ENCODE measurements around the gene SLC4A3. TPM values are rescaled to one million over a fixed set of nuclear protein-coding genes. Genes with fewer than 3 reads are reported as not detected.

Gene SLC4A3
- total and polyA plus RNA-seq, 2 donors (not counting 3 experiments of a cell fraction or from before 2014, with no cell fraction given), result 0.29 to 0.35 TPM

DNA sequence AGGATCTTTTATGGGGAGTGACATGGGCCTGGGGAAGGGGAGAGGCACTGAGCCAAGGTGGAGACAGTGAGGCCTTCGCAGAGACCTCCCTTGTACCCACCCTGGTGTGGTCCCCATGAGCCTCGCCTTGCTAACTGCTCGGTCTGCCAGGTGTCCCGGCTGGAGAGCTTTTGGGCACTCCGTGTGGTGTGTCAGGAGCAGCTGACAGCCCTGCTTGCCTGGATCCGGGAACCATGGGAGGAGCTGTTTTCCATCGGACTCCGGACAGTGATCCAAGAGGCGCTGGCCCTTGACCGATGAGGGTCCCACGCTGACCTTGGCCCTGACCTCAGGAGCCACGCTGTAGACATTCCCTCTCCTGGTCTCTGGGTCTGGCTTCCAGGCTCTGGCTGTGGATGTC lies 11.5 kb upstream of the SLC4A3 start:
- H3K9me1 ChIP-seq (replicated peaks; ENCODE audit: control insufficient read depth, extremely low read depth, insufficient read depth, low read length), result no peaks in the 10 kb centered on the region
- H3K4me2 ChIP-seq (ENCODE audit: insufficient read depth, low read length), result no peak overlapping the region
- H3K9me3 ChIP-seq (replicated peaks; ENCODE audit: control insufficient read depth, insufficient read depth, low read length), result no peaks in the 10 kb centered on the region
- peaks cover 0 to 1% of the 10 kb centered on the region in 2 experiments for H3K27me3 ChIP-seq (ENCODE audit: control insufficient read depth in 2 of 2, insufficient read depth in 2 of 2, low read length in 2 of 2)
- no peak for TF ChIP-seq FOS (IDR thresholded peaks at IDR 0.05; ENCODE audit: borderline replicate concordance, insufficient read depth, low read length)
- no peak for TF ChIP-seq POLR2A (IDR thresholded peaks at IDR 0.05; ENCODE audit: low read depth, low read length)
- TF ChIP-seq EZH2 (IDR thresholded peaks at IDR 0.05; ENCODE audit: borderline replicate concordance, low read depth, low read length, severe bottlenecking), result no peak
- no peak for TF ChIP-seq POLR2AphosphoS5 (IDR thresholded peaks at IDR 0.05; ENCODE audit: insufficient read depth, low read depth, low read length)
- TF ChIP-seq JUN (IDR thresholded peaks at IDR 0.05; ENCODE audit: borderline replicate concordance, insufficient read depth, insufficient read length, low read depth), result no peak
- TF ChIP-seq GATA2 (IDR thresholded peaks at IDR 0.05; ENCODE audit: insufficient read depth, insufficient read length, low read depth, low read length), result no peak
- no peak for TF ChIP-seq MAX (IDR thresholded peaks at IDR 0.05; ENCODE audit: insufficient read depth, insufficient read length)
- FAIRE-seq (no peak), DNase-seq (ENCODE audit: low read depth, low spot score) (no peak)
- H3K27ac ChIP-seq (ENCODE audit: insufficient read depth, low read depth, low read length), result no peak overlapping the region
- no peak overlapping the region for H3K9ac ChIP-seq (replicated peaks; ENCODE audit: extremely low read depth, insufficient read depth, low read length)
- H3K36me3 ChIP-seq (ENCODE audit: control insufficient read depth in 2 of 2, extremely low read depth in 1 of 2, insufficient read depth in 2 of 2, low read length in 2 of 2), result peaks cover 0 to 11% of the 10 kb centered on the region in 2 experiments
- H2AFZ ChIP-seq (ENCODE audit: low read depth, low read length), result no peak overlapping the region
- H3K4me3 ChIP-seq (replicated peaks in 1 of 3; ENCODE audit: insufficient read depth in 1 of 3, low read depth in 1 of 3, low read length in 3 of 3), result no peak overlapping the region
- H3K4me1 ChIP-seq (ENCODE audit: control insufficient read depth, extremely low read depth, insufficient read depth, low read length), result no peaks in the 10 kb centered on the region
- dilution Hi-C loops (cut with MboI; ENCODE audit: extremely low pct_ligation_motif_present, low sequenced_read_pairs), result no loop called here
- ChIA-PET POLR2A (no interaction called here), CTCF (no interaction called here)
- intact Hi-C loops (cut with micrococcal nuclease), result no loop called here
- H4K20me1 ChIP-seq (replicated peaks; ENCODE audit: control insufficient read depth, extremely low read depth, insufficient read depth, low read length), result no peaks in the 10 kb centered on the region
- no TSS peak for BruUV-seq (replicated peaks)
- no peaks in the 10 kb centered on the region for H3K79me2 ChIP-seq (ENCODE audit: control insufficient read depth, insufficient read depth, low read length)

DNA sequence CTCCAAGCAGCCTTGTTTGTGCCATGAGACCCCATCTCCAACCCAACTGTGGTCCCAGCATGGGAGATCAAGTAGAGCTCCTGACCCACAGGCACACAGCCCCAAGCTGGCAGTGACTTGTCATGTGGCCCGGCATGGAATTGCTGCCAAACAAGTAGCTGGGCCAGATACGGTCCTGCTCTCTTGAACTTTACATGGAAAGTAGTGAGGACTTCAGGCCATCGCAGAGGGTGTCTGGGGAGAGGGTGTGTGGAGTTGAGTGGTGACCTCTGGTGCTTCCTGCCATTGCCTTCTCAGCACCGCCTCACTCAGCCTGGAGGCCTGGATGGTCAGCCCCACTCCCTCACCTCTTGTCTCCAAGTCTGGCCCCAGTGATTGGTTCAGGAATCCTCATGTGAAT lies 10.9 kb upstream of the SLC4A3 start:
- dilution Hi-C loops (cut with MboI; ENCODE audit: extremely low pct_ligation_motif_present, low sequenced_read_pairs), result no loop called here
- CTCF ChIA-PET, result interaction anchor here (0.6 to 1.7 kb wide), 3 partner anchors 12 to 87 kb away, joined by 3 read pairs; no protein-coding TSS in a partner anchor

More for the DNA sequence above, 10.9 kb upstream of the SLC4A3 start:
- BruUV-seq (replicated peaks), result no TSS peak
- Histone ChIP-seq H3K36me3 (ENCODE audit: control insufficient read depth in 2 of 2, extremely low read depth in 1 of 2, insufficient read depth in 2 of 2, low read length in 2 of 2) (peaks cover 0 to 11% of the 10 kb centered on the region in 2 experiments), H3K9ac (replicated peaks; ENCODE audit: extremely low read depth, insufficient read depth, low read length) (no peak overlapping the region), H3K4me1 (ENCODE audit: control insufficient read depth, extremely low read depth, insufficient read depth, low read length) (no peaks in the 10 kb centered on the region), H3K9me1 (replicated peaks; ENCODE audit: control insufficient read depth, extremely low read depth, insufficient read depth, low read length) (no peaks in the 10 kb centered on the region), H3K79me2 (ENCODE audit: control insufficient read depth, insufficient read depth, low read length) (no peaks in the 10 kb centered on the region), H3K9me3 (replicated peaks; ENCODE audit: control insufficient read depth, insufficient read depth, low read length) (no peaks in the 10 kb centered on the region), H3K4me2 (ENCODE audit: insufficient read depth, low read length) (no peak overlapping the region), H3K27ac (ENCODE audit: insufficient read depth, low read depth, low read length) (no peak overlapping the region), H4K20me1 (replicated peaks; ENCODE audit: control insufficient read depth, extremely low read depth, insufficient read depth, low read length) (no peaks in the 10 kb centered on the region), H3K4me3 (replicated peaks in 1 of 3; ENCODE audit: insufficient read depth in 1 of 3, low read depth in 1 of 3, low read length in 3 of 3) (no peak overlapping the region), H3K27me3 (ENCODE audit: control insufficient read depth in 2 of 2, insufficient read depth in 2 of 2, low read length in 2 of 2) (peaks cover 0 to 1% of the 10 kb centered on the region in 2 experiments), H2AFZ (ENCODE audit: low read depth, low read length) (no peak overlapping the region)
- FAIRE-seq, result no peak
- intact Hi-C loops (cut with micrococcal nuclease), result no loop called here
- no peak for DNase-seq (ENCODE audit: low read depth, low spot score)
- TF ChIP-seq GATA2 (IDR thresholded peaks at IDR 0.05; ENCODE audit: insufficient read depth, insufficient read length, low read depth, low read length) (no peak), MAX (IDR thresholded peaks at IDR 0.05; ENCODE audit: insufficient read depth, insufficient read length) (no peak), POLR2A (IDR thresholded peaks at IDR 0.05; ENCODE audit: low read depth, low read length) (no peak), MYC (IDR thresholded peaks at IDR 0.05; ENCODE audit: low read depth, low read length) (no peak), EZH2 (IDR thresholded peaks at IDR 0.05; ENCODE audit: borderline replicate concordance, low read depth, low read length, severe bottlenecking) (no peak), POLR2AphosphoS5 (IDR thresholded peaks at IDR 0.05; ENCODE audit: insufficient read depth, low read depth, low read length) (no peak), JUN (IDR thresholded peaks at IDR 0.05; ENCODE audit: borderline replicate concordance, insufficient read depth, insufficient read length, low read depth) (no peak), FOS (IDR thresholded peaks at IDR 0.05; ENCODE audit: borderline replicate concordance, insufficient read depth, low read length) (no peak)
- TF ChIP-seq, protein P1, sequence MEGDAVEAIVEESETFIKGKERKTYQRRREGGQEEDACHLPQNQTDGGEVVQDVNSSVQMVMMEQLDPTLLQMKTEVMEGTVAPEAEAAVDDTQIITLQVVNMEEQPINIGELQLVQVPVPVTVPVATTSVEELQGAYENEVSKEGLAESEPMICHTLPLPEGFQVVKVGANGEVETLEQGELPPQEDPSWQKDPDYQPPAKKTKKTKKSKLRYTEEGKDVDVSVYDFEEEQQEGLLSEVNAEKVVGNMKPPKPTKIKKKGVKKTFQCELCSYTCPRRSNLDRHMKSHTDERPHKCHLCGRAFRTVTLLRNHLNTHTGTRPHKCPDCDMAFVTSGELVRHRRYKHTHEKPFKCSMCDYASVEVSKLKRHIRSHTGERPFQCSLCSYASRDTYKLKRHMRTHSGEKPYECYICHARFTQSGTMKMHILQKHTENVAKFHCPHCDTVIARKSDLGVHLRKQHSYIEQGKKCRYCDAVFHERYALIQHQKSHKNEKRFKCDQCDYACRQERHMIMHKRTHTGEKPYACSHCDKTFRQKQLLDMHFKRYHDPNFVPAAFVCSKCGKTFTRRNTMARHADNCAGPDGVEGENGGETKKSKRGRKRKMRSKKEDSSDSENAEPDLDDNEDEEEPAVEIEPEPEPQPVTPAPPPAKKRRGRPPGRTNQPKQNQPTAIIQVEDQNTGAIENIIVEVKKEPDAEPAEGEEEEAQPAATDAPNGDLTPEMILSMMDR (IDR thresholded peaks at IDR 0.05; ENCODE audit: extremely low read depth in 1 of 2, insufficient read depth in 1 of 2, low read depth in 1 of 2, low read length in 2 of 2), result no peak
- POLR2A ChIA-PET, result no interaction called here
